Tibial nerve (tissue), 4 donors: Measurements from ENCODE around the gene DNAH5.

ENCODE experiments used
- CTCF ChIP-seq, 5 experiments: fragments of 200-600 bp in 3 of 5; fragments of 450-650 bp in 2 of 5; sonication (generic) in 3 of 5; IDR thresholded peaks; one replicate each; pipeline ENCODE4 v1.5.1; 2016 to 2019; ENCODE audit warnings: antibody characterized with exemption in 5 of 5, mild to moderate bottlenecking in 3 of 5, moderate library complexity in 2 of 5
- EP300 ChIP-seq, 2 donors: sonication (generic); formaldehyde crosslinking; IDR thresholded peaks; one replicate each; pipeline ENCODE4 v1.6.1; 2017; ENCODE audit warnings: antibody characterized with exemption in 2 of 2, mild to moderate bottlenecking in 1 of 2
- POLR2A ChIP-seq, 2 donors: fragments of 450-650 bp; IDR thresholded peaks; one replicate each; pipeline ENCODE4 v1.6.1; 2017; ENCODE audit warnings: antibody characterized with exemption in 2 of 2, mild to moderate bottlenecking in 2 of 2, moderate library complexity in 2 of 2

GRCh38 chr5:13941468-13941867 is 3.0 kb downstream of the DNAH5 start:
- TF ChIP-seq POLR2A (IDR thresholded peaks at IDR 0.05) (no peak), EP300 (IDR thresholded peaks at IDR 0.05) (no peak), CTCF (IDR thresholded peaks at IDR 0.05) (no peak)
